ENCODE data around the gene PTPRD. TPM values are rescaled to one million over a fixed set of nuclear protein-coding genes. Genes with fewer than 3 reads are reported as not detected.
A peak's percentile ranks its signal among the peaks of the same experiment; 100 is the strongest.

Gene PTPRD
- total RNA-seq, 1 donor from 2014 or later = 532 TPM

- no peak for DNase-seq
- TF ChIP-seq CTCF (IDR thresholded peaks at IDR 0.05; ENCODE audit: partially characterized antibody, unreplicated experiment) = no peak
- Mint-ChIP-seq H3K27me3 (ENCODE audit: unreplicated experiment) (no peaks in the 10 kb centered on the region), H3K4me1 (ENCODE audit: low read depth, unreplicated experiment) (peaks cover 6% of the 10 kb centered on the region), H3K4me3 (ENCODE audit: unreplicated experiment) (no peak overlapping the region), H3K36me3 (ENCODE audit: unreplicated experiment) (no peaks in the 10 kb centered on the region), H3K27ac (ENCODE audit: unreplicated experiment) (no peak overlapping the region), H3K9me3 (ENCODE audit: unreplicated experiment) (no peaks in the 10 kb centered on the region)
Observed at GRCh38 chr9:10562581-10563343, 50.0 kb downstream of the PTPRD start.

GRCh38 chr9:10548348-10548747 is 64.5 kb downstream of the PTPRD start:
- peak; percentile 16 for DNase-seq
- H3K4me3 Mint-ChIP-seq (ENCODE audit: unreplicated experiment) = peak overlapping the region; percentile 50
- peaks cover 24% of the 10 kb centered on the region for H3K4me1 Mint-ChIP-seq (ENCODE audit: low read depth, unreplicated experiment)
- H3K9me3 Mint-ChIP-seq (ENCODE audit: unreplicated experiment) = no peaks in the 10 kb centered on the region
- H3K27ac Mint-ChIP-seq (ENCODE audit: unreplicated experiment) = peak overlapping the region; percentile 81
- no peaks in the 10 kb centered on the region for H3K36me3 Mint-ChIP-seq (ENCODE audit: unreplicated experiment)
- H3K27me3 Mint-ChIP-seq (ENCODE audit: unreplicated experiment) = no peaks in the 10 kb centered on the region
- no peak for TF ChIP-seq CTCF (IDR thresholded peaks at IDR 0.05; ENCODE audit: partially characterized antibody, unreplicated experiment)

- no peak overlapping the region for H3K4me3 Mint-ChIP-seq (ENCODE audit: unreplicated experiment)
- no peak overlapping the region for H3K27ac Mint-ChIP-seq (ENCODE audit: unreplicated experiment)
- no peaks in the 10 kb centered on the region for H3K36me3 Mint-ChIP-seq (ENCODE audit: unreplicated experiment)
Observed at GRCh38 chr9:10538073-10538472, 74.7 kb downstream of the PTPRD start.

GRCh38 chr9:10534850-10535249 is 78.0 kb downstream of the PTPRD start:
- peak overlapping the region; percentile 76 for H3K27ac Mint-ChIP-seq (ENCODE audit: unreplicated experiment)
- DNase-seq = no peak
- H3K9me3 Mint-ChIP-seq (ENCODE audit: unreplicated experiment) = peaks cover 4% of the 10 kb centered on the region
- peaks cover 6% of the 10 kb centered on the region for H3K27me3 Mint-ChIP-seq (ENCODE audit: unreplicated experiment)
- H3K4me3 Mint-ChIP-seq (ENCODE audit: unreplicated experiment) = no peak overlapping the region
- TF ChIP-seq CTCF (IDR thresholded peaks at IDR 0.05; ENCODE audit: partially characterized antibody, unreplicated experiment) = no peak
- H3K36me3 Mint-ChIP-seq (ENCODE audit: unreplicated experiment) = no peaks in the 10 kb centered on the region
- peaks cover 32% of the 10 kb centered on the region for H3K4me1 Mint-ChIP-seq (ENCODE audit: low read depth, unreplicated experiment)

More at GRCh38 chr9:10538073-10538472, 74.7 kb downstream of the PTPRD start:
- no peak for DNase-seq
- Mint-ChIP-seq H3K9me3 (ENCODE audit: unreplicated experiment) (peaks cover under 1% of the 10 kb centered on the region), H3K27me3 (ENCODE audit: unreplicated experiment) (peaks cover 2% of the 10 kb centered on the region), H3K4me1 (ENCODE audit: low read depth, unreplicated experiment) (peaks cover 25% of the 10 kb centered on the region)
- TF ChIP-seq CTCF (IDR thresholded peaks at IDR 0.05; ENCODE audit: partially characterized antibody, unreplicated experiment) = no peak

GRCh38 chr9:10525972-10526371 is 86.8 kb downstream of the PTPRD start:
- Mint-ChIP-seq H3K9me3 (ENCODE audit: unreplicated experiment) (no peaks in the 10 kb centered on the region), H3K4me3 (ENCODE audit: unreplicated experiment) (no peak overlapping the region), H3K27ac (ENCODE audit: unreplicated experiment) (no peak overlapping the region), H3K4me1 (ENCODE audit: low read depth, unreplicated experiment) (no peaks in the 10 kb centered on the region), H3K36me3 (ENCODE audit: unreplicated experiment) (no peaks in the 10 kb centered on the region), H3K27me3 (ENCODE audit: unreplicated experiment) (no peaks in the 10 kb centered on the region)
- TF ChIP-seq CTCF (IDR thresholded peaks at IDR 0.05; ENCODE audit: partially characterized antibody, unreplicated experiment) = no peak
- DNase-seq = no peak
